ENCODE data around the gene PCNA.

The PCNA gene

DNA sequence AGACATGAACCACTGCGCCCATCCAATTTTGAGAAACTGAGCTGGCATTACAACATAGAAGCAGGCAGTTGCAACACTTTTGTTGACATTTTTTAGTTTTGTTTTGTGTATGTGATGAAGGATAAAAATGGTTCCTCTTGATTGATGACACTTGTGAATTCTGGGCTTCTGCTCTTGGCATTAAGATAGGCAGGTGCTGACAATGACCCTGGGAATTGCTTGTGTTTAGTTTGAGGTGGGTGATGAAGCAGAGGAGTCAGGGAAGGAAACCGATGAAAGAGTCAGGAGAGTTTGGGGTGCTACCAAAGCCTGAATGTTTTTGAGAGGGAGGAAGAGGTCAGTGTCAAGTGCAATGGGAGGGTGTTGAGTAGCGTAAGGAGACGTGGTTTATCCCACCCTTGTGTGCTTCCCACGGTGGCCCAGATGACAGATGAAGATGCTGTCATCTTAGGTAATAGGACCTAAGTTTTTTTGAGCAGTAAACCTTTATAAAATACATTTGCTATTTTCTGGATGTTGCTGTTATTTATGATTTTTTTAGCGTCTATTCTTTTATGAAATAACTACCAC lies 26.4 kb upstream of the PCNA start:
- no peaks in the 10 kb centered on the region for H3K9me3 ChIP-seq (ENCODE audit: control insufficient read depth, low read length)
- H3K4me3 ChIP-seq (ENCODE audit: insufficient read depth in 1 of 2, low read depth in 1 of 2, low read length in 2 of 2) = no peak overlapping the region

DNA sequence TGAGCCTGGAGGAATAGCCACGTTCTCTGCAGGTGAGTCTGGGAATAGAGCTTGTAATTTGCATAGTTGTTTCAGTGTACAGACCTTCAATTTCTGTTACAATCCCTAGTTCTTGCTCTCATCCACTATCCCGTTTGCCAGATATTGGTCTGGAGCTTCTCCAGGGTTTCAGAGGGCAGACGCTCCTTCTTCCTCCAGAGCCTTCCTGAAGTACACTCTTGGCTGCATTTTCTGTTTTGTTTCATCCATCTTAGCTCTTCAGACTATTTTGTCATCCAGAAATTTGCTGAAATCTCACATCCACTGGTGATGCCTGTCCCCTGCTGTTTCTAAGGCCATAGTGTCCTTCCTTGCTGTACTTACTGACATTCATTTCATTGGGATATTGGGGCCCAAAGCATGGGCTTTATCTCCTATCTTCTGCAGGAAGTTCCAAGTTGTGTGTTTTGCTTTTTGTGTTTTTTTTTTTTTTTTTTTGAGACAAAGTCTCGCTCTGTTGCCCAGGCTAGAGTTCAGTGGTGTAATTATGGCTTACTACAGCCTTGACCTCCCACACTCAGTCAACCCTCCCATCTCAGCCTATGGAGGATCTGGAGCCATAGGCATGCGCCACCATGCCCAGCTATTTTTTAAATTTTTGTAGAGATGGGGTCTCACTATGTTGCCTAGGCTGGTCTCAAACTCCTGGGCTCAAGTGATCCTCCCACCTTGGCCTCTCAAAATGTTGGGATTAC lies 25.8 kb upstream of the PCNA start:
- H3K9me3 ChIP-seq (ENCODE audit: control insufficient read depth, low read length) = no peaks in the 10 kb centered on the region
- no peak overlapping the region for H2BK12ac ChIP-seq (ENCODE audit: low read length in 2 of 2)
- H3K27ac ChIP-seq (ENCODE audit: low read length, poor library complexity, severe bottlenecking) = no peak overlapping the region
- H3K18ac ChIP-seq (ENCODE audit: low read depth in 1 of 2, low read length in 2 of 2) = no peak overlapping the region
- no peak overlapping the region for H4K91ac ChIP-seq (ENCODE audit: low read length)
- WGBS = 98% methylated on average over 4 of the region's 5 CpGs
- no peak overlapping the region for H2AK5ac ChIP-seq (ENCODE audit: low read length, severe bottlenecking)
- H3K14ac ChIP-seq (ENCODE audit: low read length in 2 of 2) = no peak overlapping the region
- H3K4me3 ChIP-seq (ENCODE audit: insufficient read depth in 1 of 2, low read depth in 1 of 2, low read length in 2 of 2) = no peak overlapping the region
- no peak overlapping the region for H2AFZ ChIP-seq (ENCODE audit: low read depth, low read length)
- peaks cover 4% of the 10 kb centered on the region for H3K4me1 ChIP-seq (ENCODE audit: control insufficient read depth, insufficient read depth, low read depth, low read length)
- H3K9ac ChIP-seq (ENCODE audit: low read length) = no peak overlapping the region
- H2BK5ac ChIP-seq (ENCODE audit: low read depth, low read length, poor library complexity, severe bottlenecking) = no peak overlapping the region
- no peak overlapping the region for H4K8ac ChIP-seq (ENCODE audit: low read length)
- no peak overlapping the region for H2BK15ac ChIP-seq (ENCODE audit: low read depth, poor library complexity, severe bottlenecking)
- no peaks in the 10 kb centered on the region for H3K27me3 ChIP-seq (ENCODE audit: control insufficient read depth in 1 of 2, insufficient read depth in 1 of 2, low read length in 2 of 2)
- no peak overlapping the region for H3K4me2 ChIP-seq (ENCODE audit: low read length, poor library complexity, severe bottlenecking)
- peaks cover 50% of the 10 kb centered on the region for H3K79me1 ChIP-seq (replicated peaks; ENCODE audit: low read length, poor library complexity, severe bottlenecking)
- H3K36me3 ChIP-seq (ENCODE audit: control insufficient read depth in 1 of 2, insufficient read depth in 2 of 2, low read depth in 1 of 2, low read length in 2 of 2) = no peaks in the 10 kb centered on the region
- no peak overlapping the region for H3K23ac ChIP-seq (ENCODE audit: low read length in 2 of 2)
- no peak overlapping the region for H2BK120ac ChIP-seq (ENCODE audit: low read depth, low read length)
- no peak overlapping the region for H3K4ac ChIP-seq (ENCODE audit: low read depth in 1 of 2, low read length in 2 of 2)
- DNase-seq = no peak

More for the DNA sequence above, 26.4 kb upstream of the PCNA start:
- H3K23ac ChIP-seq (ENCODE audit: low read length in 2 of 2) = no peak overlapping the region
- WGBS = 79% methylated on average over 4 of the region's 6 CpGs
- H3K4ac ChIP-seq (ENCODE audit: low read depth in 1 of 2, low read length in 2 of 2) = no peak overlapping the region
- no peak for DNase-seq
- H2BK5ac ChIP-seq (ENCODE audit: low read depth, low read length, poor library complexity, severe bottlenecking) = no peak overlapping the region
- H2AFZ ChIP-seq (ENCODE audit: low read depth, low read length) = no peak overlapping the region
- peaks cover 47% of the 10 kb centered on the region for H3K79me1 ChIP-seq (replicated peaks; ENCODE audit: low read length, poor library complexity, severe bottlenecking)
- no peak overlapping the region for H3K18ac ChIP-seq (ENCODE audit: low read depth in 1 of 2, low read length in 2 of 2)
- H4K8ac ChIP-seq (ENCODE audit: low read length) = no peak overlapping the region
- H4K91ac ChIP-seq (ENCODE audit: low read length) = no peak overlapping the region
- no peaks in the 10 kb centered on the region for H3K27me3 ChIP-seq (ENCODE audit: control insufficient read depth in 1 of 2, insufficient read depth in 1 of 2, low read length in 2 of 2)
- H3K27ac ChIP-seq (ENCODE audit: low read length, poor library complexity, severe bottlenecking) = no peak overlapping the region
- H3K9ac ChIP-seq (ENCODE audit: low read length) = no peak overlapping the region
- H3K36me3 ChIP-seq (ENCODE audit: control insufficient read depth in 1 of 2, insufficient read depth in 2 of 2, low read depth in 1 of 2, low read length in 2 of 2) = no peaks in the 10 kb centered on the region
- H2BK120ac ChIP-seq (ENCODE audit: low read depth, low read length) = no peak overlapping the region
- no peak overlapping the region for H3K14ac ChIP-seq (ENCODE audit: low read length in 2 of 2)
- H2BK15ac ChIP-seq (ENCODE audit: low read depth, poor library complexity, severe bottlenecking) = no peak overlapping the region
- no peak overlapping the region for H2AK5ac ChIP-seq (ENCODE audit: low read length, severe bottlenecking)
- no peak overlapping the region for H3K4me2 ChIP-seq (ENCODE audit: low read length, poor library complexity, severe bottlenecking)
- H3K4me1 ChIP-seq (ENCODE audit: control insufficient read depth, insufficient read depth, low read depth, low read length) = peaks cover 7% of the 10 kb centered on the region
- no peak overlapping the region for H2BK12ac ChIP-seq (ENCODE audit: low read length in 2 of 2)

GRCh38 chr20:5143851-5144250 lies 24.1 kb upstream of the PCNA start:
- peaks cover 48% of the 10 kb centered on the region for H3K79me1 ChIP-seq (replicated peaks; ENCODE audit: low read length, poor library complexity, severe bottlenecking)
- H3K36me3 ChIP-seq (ENCODE audit: control insufficient read depth in 1 of 2, insufficient read depth in 2 of 2, low read depth in 1 of 2, low read length in 2 of 2) = no peaks in the 10 kb centered on the region
- no peak overlapping the region for H3K18ac ChIP-seq (ENCODE audit: low read depth in 1 of 2, low read length in 2 of 2)
- no peak overlapping the region for H3K14ac ChIP-seq (ENCODE audit: low read length in 2 of 2)
- H3K27ac ChIP-seq (ENCODE audit: low read length, poor library complexity, severe bottlenecking) = no peak overlapping the region
- H3K27me3 ChIP-seq (ENCODE audit: control insufficient read depth in 1 of 2, insufficient read depth in 1 of 2, low read length in 2 of 2) = no peaks in the 10 kb centered on the region
- no peak overlapping the region for H3K23ac ChIP-seq (ENCODE audit: low read length in 2 of 2)
- H3K9ac ChIP-seq (ENCODE audit: low read length) = no peak overlapping the region
- no peak overlapping the region for H3K4me2 ChIP-seq (ENCODE audit: low read length, poor library complexity, severe bottlenecking)
- H4K8ac ChIP-seq (ENCODE audit: low read length) = no peak overlapping the region
- no peak overlapping the region for H2AFZ ChIP-seq (ENCODE audit: low read depth, low read length)
- H2AK5ac ChIP-seq (ENCODE audit: low read length, severe bottlenecking) = no peak overlapping the region
- no peak overlapping the region for H2BK12ac ChIP-seq (ENCODE audit: low read length in 2 of 2)
- DNase-seq = no peak
- no peak overlapping the region for H2BK5ac ChIP-seq (ENCODE audit: low read depth, low read length, poor library complexity, severe bottlenecking)
- no peak overlapping the region for H2BK15ac ChIP-seq (ENCODE audit: low read depth, poor library complexity, severe bottlenecking)
- H4K91ac ChIP-seq (ENCODE audit: low read length) = no peak overlapping the region
- H3K9me3 ChIP-seq (ENCODE audit: control insufficient read depth, low read length) = no peaks in the 10 kb centered on the region
- H3K4me3 ChIP-seq (ENCODE audit: insufficient read depth in 1 of 2, low read depth in 1 of 2, low read length in 2 of 2) = no peak overlapping the region
- H2BK120ac ChIP-seq (ENCODE audit: low read depth, low read length) = no peak overlapping the region
- H3K4me1 ChIP-seq (ENCODE audit: control insufficient read depth, insufficient read depth, low read depth, low read length) = no peaks in the 10 kb centered on the region
- 100% methylated on average over 3 of the region's 5 CpGs for WGBS
- H3K4ac ChIP-seq (ENCODE audit: low read depth in 1 of 2, low read length in 2 of 2) = no peak overlapping the region

- H3K4ac ChIP-seq (ENCODE audit: low read depth in 1 of 2, low read length in 2 of 2) = no peak overlapping the region
- no peaks in the 10 kb centered on the region for H3K9me3 ChIP-seq (ENCODE audit: control insufficient read depth, low read length)
- no peak overlapping the region for H3K18ac ChIP-seq (ENCODE audit: low read depth in 1 of 2, low read length in 2 of 2)
- H3K4me1 ChIP-seq (ENCODE audit: control insufficient read depth, insufficient read depth, low read depth, low read length) = no peaks in the 10 kb centered on the region
- 85% methylated on average over 1 of the region's 2 CpGs for WGBS
- no peak overlapping the region for H3K23ac ChIP-seq (ENCODE audit: low read length in 2 of 2)
- H2AFZ ChIP-seq (ENCODE audit: low read depth, low read length) = no peak overlapping the region
- no peaks in the 10 kb centered on the region for H3K27me3 ChIP-seq (ENCODE audit: control insufficient read depth in 1 of 2, insufficient read depth in 1 of 2, low read length in 2 of 2)
- H2AK5ac ChIP-seq (ENCODE audit: low read length, severe bottlenecking) = no peak overlapping the region
- H3K9ac ChIP-seq (ENCODE audit: low read length) = no peak overlapping the region
- no peak overlapping the region for H2BK15ac ChIP-seq (ENCODE audit: low read depth, poor library complexity, severe bottlenecking)
- H4K8ac ChIP-seq (ENCODE audit: low read length) = no peak overlapping the region
- H3K4me3 ChIP-seq (ENCODE audit: insufficient read depth in 1 of 2, low read depth in 1 of 2, low read length in 2 of 2) = no peak overlapping the region
- no peak overlapping the region for H2BK120ac ChIP-seq (ENCODE audit: low read depth, low read length)
- DNase-seq = no peak
- H3K14ac ChIP-seq (ENCODE audit: low read length in 2 of 2) = no peak overlapping the region
- H2BK12ac ChIP-seq (ENCODE audit: low read length in 2 of 2) = no peak overlapping the region
- H4K91ac ChIP-seq (ENCODE audit: low read length) = no peak overlapping the region
- no peak overlapping the region for H3K27ac ChIP-seq (ENCODE audit: low read length, poor library complexity, severe bottlenecking)
- H2BK5ac ChIP-seq (ENCODE audit: low read depth, low read length, poor library complexity, severe bottlenecking) = no peak overlapping the region
- H3K4me2 ChIP-seq (ENCODE audit: low read length, poor library complexity, severe bottlenecking) = no peak overlapping the region
- H3K36me3 ChIP-seq (ENCODE audit: control insufficient read depth in 1 of 2, insufficient read depth in 2 of 2, low read depth in 1 of 2, low read length in 2 of 2) = no peaks in the 10 kb centered on the region
- peaks cover 40% of the 10 kb centered on the region for H3K79me1 ChIP-seq (replicated peaks; ENCODE audit: low read length, poor library complexity, severe bottlenecking)
Observed at GRCh38 chr20:5141615-5142014, 21.9 kb upstream of the PCNA start.
